Smooth muscle cell (in vitro differentiated cells): Measurements from ENCODE around the gene PPP2R5C. TPM values are rescaled to one million over a fixed set of nuclear protein-coding genes. Genes with fewer than 3 reads are reported as not detected.

ENCODE experiments used
- DNase-seq: peaks from one replicate; lab custom pipeline; 2025; ENCODE audit not compliant: unreplicated experiment; lab: John Stamatoyannopoulos, UW
- H2AFZ ChIP-seq: fragments of 200-600 bp; sonication (generic); 2 replicates; pipeline ENCODE4 v1.6.0; 2016; ENCODE audit warnings: antibody characterized with exemption, low read depth, mild to moderate bottlenecking
- H3F3A ChIP-seq: fragments of 200-600 bp; sonication (generic); 2 replicates; pipeline ENCODE4 v1.6.0; 2017; ENCODE audit warnings: antibody characterized with exemption, low read depth
- H3K27ac ChIP-seq: fragments of 200-600 bp; sonication (generic); 2 replicates; pipeline ENCODE4 v1.5.1; 2016; ENCODE audit warnings: low read depth, mild to moderate bottlenecking
- H3K27me3 ChIP-seq: fragments of 200-600 bp; sonication (generic); 2 replicates; pipeline ENCODE4 v1.6.1; 2016; ENCODE audit warnings: low read depth, mild to moderate bottlenecking
- H3K36me3 ChIP-seq: fragments of 200-600 bp; sonication (generic); 2 replicates; pipeline ENCODE4 v1.5.1; 2016; ENCODE audit warnings: low read depth
- H3K4me1 ChIP-seq: fragments of 200-600 bp; sonication (generic); 2 replicates; pipeline ENCODE4 v1.5.1; 2016; ENCODE audit warnings: low read depth
- H3K4me2 ChIP-seq: fragments of 200-600 bp; sonication (generic); 2 replicates; pipeline ENCODE4 v1.6.0; 2016; ENCODE audit warnings: mild to moderate bottlenecking
- H3K4me3 ChIP-seq: fragments of 200-600 bp; sonication (generic); 2 replicates; pipeline ENCODE4 v1.5.1; 2016; ENCODE audit warnings: mild to moderate bottlenecking
- H3K79me2 ChIP-seq: fragments of 200-600 bp; sonication (generic); 2 replicates; pipeline ENCODE4 v1.6.0; 2016; ENCODE audit warnings: low read depth, mild to moderate bottlenecking
- H3K9ac ChIP-seq: fragments of 200-600 bp; sonication (generic); 2 replicates; pipeline ENCODE4 v1.6.0; 2016; ENCODE audit warnings: low read depth
- H3K9me3 ChIP-seq: fragments of 200-600 bp; sonication (generic); replicated peaks from 2 replicates; pipeline ENCODE4 v1.5.1; 2016; ENCODE audit warnings: low read depth
- H4K20me1 ChIP-seq: fragments of 200-600 bp; sonication (generic); 2 replicates; pipeline ENCODE4 v1.6.0; 2016; ENCODE audit warnings: low read depth
- CTCF ChIP-seq: fragments of 200-600 bp; sonication (generic); IDR thresholded peaks from 2 replicates; pipeline ENCODE4 v1.5.1; 2017; ENCODE audit warnings: borderline replicate concordance, mild to moderate bottlenecking, antibody characterized with exemption; ENCODE audit not compliant: insufficient read depth, poor library complexity, severe bottlenecking
- whole genome bisulfite sequencing: methylation state at CpG from one replicate; pipeline ENCODE4 v1.1.7; 2016; ENCODE audit warnings: low lambda C conversion rate; 5-methylcytosine and 5-hydroxymethylcytosine counted together
- polyA plus RNA-seq: library from polyadenylated mRNA; unstranded; fragments of >200 nt; fragmentation: Nextera tagmentation; extraction: Ambion mirVana; gene quantifications from 2 replicates; pipeline ENCODE4 v1.2.1, GENCODE V29; 2016
- total RNA-seq: library from RNA; depleted of rRNA; stranded (reverse); fragments of >200 nt; gene quantifications from 2 replicates; pipeline ENCODE4 v1.2.3, GENCODE V29; 2014

Gene PPP2R5C
- total and polyA plus RNA-seq, 2 experiments from 2014 or later = 63.6 to 92.7 TPM

- no peak overlapping the region for H3K4me2 ChIP-seq
- no peaks in the 10 kb centered on the region for H3K9me3 ChIP-seq
- H3K36me3 ChIP-seq = peaks cover 11% of the 10 kb centered on the region
- no peak for TF ChIP-seq CTCF
- no peaks in the 10 kb centered on the region for H3K27me3 ChIP-seq
- H2AFZ ChIP-seq = no peak overlapping the region
- no peak overlapping the region for H3K27ac ChIP-seq
- H4K20me1 ChIP-seq = peaks cover 3% of the 10 kb centered on the region
- H3K9ac ChIP-seq = no peak overlapping the region
- H3K79me2 ChIP-seq = no peaks in the 10 kb centered on the region
- DNase-seq = no peak
- no peak overlapping the region for H3K4me3 ChIP-seq
- no peaks in the 10 kb centered on the region for H3K4me1 ChIP-seq
- H3F3A ChIP-seq = no peaks in the 10 kb centered on the region
- WGBS = 94% methylated on average over 7 of the region's 7 CpGs
Measured at GRCh38 chr14:101889898-101890297, 128.4 kb downstream of the PPP2R5C start.

DNA sequence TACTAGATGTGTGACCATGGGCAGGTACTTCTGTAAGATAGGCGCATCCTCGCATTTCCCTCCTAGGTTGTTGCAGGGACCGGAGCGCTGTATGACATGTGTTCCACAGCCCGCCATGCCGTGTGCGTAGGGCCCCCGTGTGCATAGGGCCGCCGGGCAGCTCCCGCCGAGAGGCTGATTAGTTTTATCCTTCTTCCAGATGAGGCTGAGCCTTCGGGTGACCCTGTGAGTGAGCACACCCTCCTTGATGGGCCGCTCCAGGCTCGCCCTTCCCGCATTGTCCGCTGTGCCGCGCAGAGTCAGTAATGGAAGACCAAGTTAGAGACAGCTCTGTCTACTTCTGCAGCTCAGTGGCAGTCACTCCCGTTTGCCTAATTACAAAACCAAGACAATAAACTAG lies 130.0 kb downstream of the PPP2R5C start:
- no peak overlapping the region for H3K4me2 ChIP-seq
- DNase-seq = no peak
- H3K4me1 ChIP-seq = no peaks in the 10 kb centered on the region
- no peaks in the 10 kb centered on the region for H3K27me3 ChIP-seq
- no peaks in the 10 kb centered on the region for H3F3A ChIP-seq
- no peak for TF ChIP-seq CTCF
- no peak overlapping the region for H3K4me3 ChIP-seq
- peaks cover 16% of the 10 kb centered on the region for H3K36me3 ChIP-seq
- H3K79me2 ChIP-seq = no peaks in the 10 kb centered on the region
- no peak overlapping the region for H3K27ac ChIP-seq
- H3K9me3 ChIP-seq = no peaks in the 10 kb centered on the region
- 95% methylated on average over 20 of the region's 20 CpGs for WGBS
- peaks cover 3% of the 10 kb centered on the region for H4K20me1 ChIP-seq
- no peak overlapping the region for H3K9ac ChIP-seq
- H2AFZ ChIP-seq = no peak overlapping the region

DNA sequence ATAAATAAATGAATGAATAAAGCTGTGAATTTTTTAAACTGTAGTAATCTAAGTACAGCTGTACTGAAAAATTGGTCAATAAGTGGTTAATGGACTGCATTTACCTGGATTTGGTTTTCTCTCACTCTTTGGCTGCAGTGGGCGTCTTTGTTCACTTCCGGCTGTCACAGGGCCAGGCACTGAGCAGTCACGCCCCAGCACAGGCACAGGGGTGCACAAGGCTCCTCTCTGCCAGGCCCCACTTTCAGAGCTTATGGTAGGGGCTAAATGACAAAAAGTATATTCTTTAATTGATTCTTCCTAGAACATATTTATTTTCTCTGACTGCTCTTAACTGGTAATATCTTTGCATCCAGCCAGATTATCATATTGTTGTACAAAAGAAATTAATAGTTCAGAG lies 132.2 kb downstream of the PPP2R5C start:
- Histone ChIP-seq H3F3A (no peaks in the 10 kb centered on the region), H2AFZ (no peak overlapping the region), H3K4me3 (no peak overlapping the region), H3K4me1 (no peaks in the 10 kb centered on the region), H3K27ac (no peak overlapping the region), H3K36me3 (peaks cover 16% of the 10 kb centered on the region), H3K9me3 (no peaks in the 10 kb centered on the region), H3K27me3 (no peaks in the 10 kb centered on the region), H3K9ac (no peak overlapping the region), H4K20me1 (no peaks in the 10 kb centered on the region), H3K79me2 (no peaks in the 10 kb centered on the region), H3K4me2 (no peak overlapping the region)
- WGBS = 98% methylated on average over 3 of the region's 3 CpGs
- no peak for TF ChIP-seq CTCF
- DNase-seq = no peak

- 94% methylated on average over 12 of the region's 12 CpGs for WGBS
- Histone ChIP-seq H3K4me2 (no peak overlapping the region), H3K4me3 (no peak overlapping the region), H3K9me3 (no peaks in the 10 kb centered on the region), H2AFZ (no peak overlapping the region), H4K20me1 (no peaks in the 10 kb centered on the region), H3F3A (no peaks in the 10 kb centered on the region), H3K9ac (no peak overlapping the region), H3K27me3 (no peaks in the 10 kb centered on the region), H3K27ac (no peak overlapping the region), H3K79me2 (no peaks in the 10 kb centered on the region), H3K36me3 (peaks cover 16% of the 10 kb centered on the region), H3K4me1 (no peaks in the 10 kb centered on the region)
- no peak for TF ChIP-seq CTCF
- DNase-seq = no peak
Measured at GRCh38 chr14:101894365-101895081, 133.0 kb downstream of the PPP2R5C start.
